ENCODE data around the gene GAS2. TPM values are rescaled to one million over a fixed set of nuclear protein-coding genes. Genes with fewer than 3 reads are reported as not detected.

The GAS2 gene
- total and polyA plus RNA-seq, 2 donors from 2014 or later, result 4.5 to 6.8 TPM

GRCh38 chr11:22830082-22830414 is 163.6 kb downstream of the GAS2 start:
- H3K27ac ChIP-seq (ENCODE audit: low read depth in 2 of 2, low read length in 2 of 2), result peak overlapping the region in 1 of 2 donors; percentile 32
- peak overlapping the region; percentile 48 to 72 (median 57) for H3K4me3 ChIP-seq (ENCODE audit: low read length in 3 of 3)

DNA sequence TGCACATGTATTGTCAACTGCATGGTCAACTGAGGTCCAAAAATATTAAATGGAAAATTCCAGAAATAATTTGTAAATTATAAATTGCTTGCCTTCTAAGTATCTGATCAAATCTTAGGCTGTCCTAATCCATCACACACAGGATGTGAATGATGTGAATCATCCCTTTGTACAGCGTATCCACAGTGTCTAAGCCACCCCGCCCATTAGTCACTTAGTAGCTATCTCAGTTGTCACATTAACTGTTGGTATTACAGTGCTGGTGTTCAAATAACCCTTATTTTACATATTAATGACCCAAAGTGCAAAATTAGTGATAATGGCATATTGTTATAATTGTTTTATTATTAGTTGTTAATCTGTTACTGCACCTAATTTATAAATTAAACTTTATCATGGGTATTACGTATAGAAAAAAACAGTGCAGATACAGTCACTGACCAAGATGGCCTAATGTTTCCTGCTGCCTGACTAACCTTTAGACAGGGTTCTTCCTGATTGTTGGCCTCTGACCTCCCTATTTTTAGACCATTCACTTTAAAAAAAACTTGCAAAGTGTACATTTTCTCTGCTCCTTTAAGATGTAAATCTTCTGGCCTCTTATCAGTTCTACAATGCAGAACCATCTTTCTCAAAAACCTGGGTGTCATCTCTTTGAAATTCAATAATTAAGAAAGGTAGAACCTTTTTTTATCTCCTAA is 166.1 kb downstream of the GAS2 start:
- TF ChIP-seq, protein P1, sequence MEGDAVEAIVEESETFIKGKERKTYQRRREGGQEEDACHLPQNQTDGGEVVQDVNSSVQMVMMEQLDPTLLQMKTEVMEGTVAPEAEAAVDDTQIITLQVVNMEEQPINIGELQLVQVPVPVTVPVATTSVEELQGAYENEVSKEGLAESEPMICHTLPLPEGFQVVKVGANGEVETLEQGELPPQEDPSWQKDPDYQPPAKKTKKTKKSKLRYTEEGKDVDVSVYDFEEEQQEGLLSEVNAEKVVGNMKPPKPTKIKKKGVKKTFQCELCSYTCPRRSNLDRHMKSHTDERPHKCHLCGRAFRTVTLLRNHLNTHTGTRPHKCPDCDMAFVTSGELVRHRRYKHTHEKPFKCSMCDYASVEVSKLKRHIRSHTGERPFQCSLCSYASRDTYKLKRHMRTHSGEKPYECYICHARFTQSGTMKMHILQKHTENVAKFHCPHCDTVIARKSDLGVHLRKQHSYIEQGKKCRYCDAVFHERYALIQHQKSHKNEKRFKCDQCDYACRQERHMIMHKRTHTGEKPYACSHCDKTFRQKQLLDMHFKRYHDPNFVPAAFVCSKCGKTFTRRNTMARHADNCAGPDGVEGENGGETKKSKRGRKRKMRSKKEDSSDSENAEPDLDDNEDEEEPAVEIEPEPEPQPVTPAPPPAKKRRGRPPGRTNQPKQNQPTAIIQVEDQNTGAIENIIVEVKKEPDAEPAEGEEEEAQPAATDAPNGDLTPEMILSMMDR (IDR thresholded peaks at IDR 0.05; ENCODE audit: borderline replicate concordance, extremely low read depth, insufficient read depth), result no peak

More at GRCh38 chr11:22830082-22830414, 163.6 kb downstream of the GAS2 start:
- intact Hi-C loops (cut with DNase I), result no loop called here
- H3K27me3 ChIP-seq (ENCODE audit: control insufficient read depth, insufficient read depth, low read length), result no peaks in the 10 kb centered on the region
- no peak overlapping the region for H3K9ac ChIP-seq (ENCODE audit: low read length in 3 of 3)
- H3K36me3 ChIP-seq (ENCODE audit: control insufficient read depth in 2 of 3, insufficient read depth in 3 of 3, low read length in 3 of 3), result peaks cover 0 to 3% (median 2%) of the 10 kb centered on the region in 3 donors
- no peaks in the 10 kb centered on the region for H3K9me3 ChIP-seq (ENCODE audit: control insufficient read depth in 2 of 3, insufficient read depth in 1 of 3, low read length in 3 of 3)
- no peak for DNase-seq
- FAIRE-seq, result no peak
- TF ChIP-seq, protein P1 (IDR thresholded peaks at IDR 0.05; ENCODE audit: borderline replicate concordance, extremely low read depth, insufficient read depth), result no peak
- peaks cover 0 to 6% (median 5%) of the 10 kb centered on the region in 3 donors for H3K4me1 ChIP-seq (ENCODE audit: control insufficient read depth in 2 of 3, insufficient read depth in 2 of 3, low read depth in 1 of 3, low read length in 3 of 3)

GRCh38 chr11:22846726-22847125 is 180.3 kb downstream of the GAS2 start:
- Histone ChIP-seq H3K9ac (ENCODE audit: low read length in 3 of 3) (no peak overlapping the region), H3K4me3 (ENCODE audit: low read length in 3 of 3) (no peak overlapping the region), H3K27me3 (ENCODE audit: control insufficient read depth, insufficient read depth, low read length) (no peaks in the 10 kb centered on the region), H3K9me3 (ENCODE audit: control insufficient read depth in 2 of 3, insufficient read depth in 1 of 3, low read length in 3 of 3) (no peaks in the 10 kb centered on the region), H3K4me1 (ENCODE audit: control insufficient read depth in 2 of 3, insufficient read depth in 2 of 3, low read depth in 1 of 3, low read length in 3 of 3) (no peaks in the 10 kb centered on the region), H3K27ac (ENCODE audit: low read depth in 2 of 2, low read length in 2 of 2) (no peak overlapping the region), H3K36me3 (ENCODE audit: control insufficient read depth in 2 of 3, insufficient read depth in 3 of 3, low read length in 3 of 3) (no peaks in the 10 kb centered on the region)
- TF ChIP-seq, protein P1 (IDR thresholded peaks at IDR 0.05; ENCODE audit: borderline replicate concordance, extremely low read depth, insufficient read depth), result no peak
- FAIRE-seq (peak; percentile 84), DNase-seq (no peak)
- intact Hi-C loops (cut with DNase I), result no loop called here

More for the DNA sequence above, 166.1 kb downstream of the GAS2 start:
- Histone ChIP-seq H3K4me1 (ENCODE audit: control insufficient read depth in 2 of 3, insufficient read depth in 2 of 3, low read depth in 1 of 3, low read length in 3 of 3) (peaks cover 0 to 6% (median 5%) of the 10 kb centered on the region in 3 donors), H3K9me3 (ENCODE audit: control insufficient read depth in 2 of 3, insufficient read depth in 1 of 3, low read length in 3 of 3) (no peaks in the 10 kb centered on the region), H3K36me3 (ENCODE audit: control insufficient read depth in 2 of 3, insufficient read depth in 3 of 3, low read length in 3 of 3) (no peaks in the 10 kb centered on the region), H3K27ac (ENCODE audit: low read depth in 2 of 2, low read length in 2 of 2) (no peak overlapping the region), H3K9ac (ENCODE audit: low read length in 3 of 3) (no peak overlapping the region), H3K4me3 (ENCODE audit: low read length in 3 of 3) (no peak overlapping the region), H3K27me3 (ENCODE audit: control insufficient read depth, insufficient read depth, low read length) (no peaks in the 10 kb centered on the region)
- intact Hi-C loops (cut with DNase I), result no loop called here
- no peak for FAIRE-seq
- DNase-seq, result no peak
